H9 (cell line): Measurements from ENCODE around the gene IRF4. TPM values are rescaled to one million over a fixed set of nuclear protein-coding genes. Genes with fewer than 3 reads are reported as not detected.

Source experiments
- DNase-seq: peaks from one replicate; pipeline ENCODE4 v3.0.0-alpha.2; 2017
- H2AFZ ChIP-seq: one replicate; pipeline ENCODE4 v1.6.1; 2013; ENCODE audit warnings: mild to moderate bottlenecking, low read length, control low read depth, moderate library complexity
- H2AK5ac ChIP-seq: 2 replicates; pipeline ENCODE4 v1.6.1; 2013; ENCODE audit warnings: low read length, control low read depth, mixed read lengths; ENCODE audit not compliant: insufficient read length
- H2BK120ac ChIP-seq: one replicate; pipeline ENCODE4 v1.6.1; 2013; ENCODE audit warnings: low read depth, mild to moderate bottlenecking, low read length, control low read depth, inconsistent platforms; ENCODE audit not compliant: poor library complexity, severe bottlenecking
- H2BK12ac ChIP-seq: 2 replicates; pipeline ENCODE4 v1.6.1; 2013; ENCODE audit warnings: low read length, control low read depth, mixed read lengths, low read depth; ENCODE audit not compliant: insufficient read length
- H2BK15ac ChIP-seq: 2 replicates; pipeline ENCODE4 v1.6.1; 2013; ENCODE audit warnings: low read depth, low read length, control low read depth
- H2BK20ac ChIP-seq: one replicate; pipeline ENCODE4 v1.6.1; 2013; ENCODE audit warnings: low read depth, mild to moderate bottlenecking, low read length, control low read depth, inconsistent platforms; ENCODE audit not compliant: poor library complexity, severe bottlenecking
- H2BK5ac ChIP-seq: 2 replicates; pipeline ENCODE4 v1.6.1; 2013; ENCODE audit warnings: low read length, control low read depth, mixed read lengths; ENCODE audit not compliant: insufficient read length
- H3K14ac ChIP-seq: 2 replicates; pipeline ENCODE4 v1.6.1; 2013; ENCODE audit warnings: low read length, control low read depth; ENCODE audit not compliant: insufficient read depth
- H3K18ac ChIP-seq: 2 replicates; pipeline ENCODE4 v1.6.1; 2013; ENCODE audit warnings: low read depth, mild to moderate bottlenecking, mixed read lengths, low read length, control low read depth; ENCODE audit not compliant: insufficient read length
- H3K23ac ChIP-seq: 2 replicates; pipeline ENCODE4 v1.6.1; 2013; ENCODE audit warnings: low read length, control low read depth, mixed read lengths, low read depth; ENCODE audit not compliant: insufficient read length
- H3K23me2 ChIP-seq: 2 replicates; pipeline ENCODE4 v1.6.1; 2013; ENCODE audit warnings: low read depth, mild to moderate bottlenecking, mixed read lengths, low read length, control low read depth; ENCODE audit not compliant: insufficient read length, poor library complexity, severe bottlenecking
- H3K27ac ChIP-seq: 2 replicates; pipeline ENCODE4 v1.5.1; 2013; ENCODE audit warnings: low read length, control low read depth, mixed read lengths, low read depth; ENCODE audit not compliant: insufficient read length
- H3K27me3 ChIP-seq: 2 replicates; pipeline ENCODE4 v1.6.1; 2013; ENCODE audit warnings: low read length, control low read depth, inconsistent platforms; ENCODE audit not compliant: insufficient read depth
- H3K4ac ChIP-seq: 2 replicates; pipeline ENCODE4 v1.6.1; 2013; ENCODE audit warnings: low read depth, mild to moderate bottlenecking, control low read depth, inconsistent platforms, low read length, moderate library complexity
- H3K4me1 ChIP-seq: 2 replicates; pipeline ENCODE4 v1.6.1; 2013; ENCODE audit warnings: low read length, control low read depth, inconsistent platforms; ENCODE audit not compliant: insufficient read depth
- H3K4me2 ChIP-seq: 2 replicates; pipeline ENCODE4 v1.6.1; 2013; ENCODE audit warnings: low read length, control low read depth, mixed read lengths; ENCODE audit not compliant: insufficient read length, insufficient read depth
- H3K56ac ChIP-seq: 2 replicates; pipeline ENCODE4 v1.6.1; 2013; ENCODE audit warnings: low read depth, mild to moderate bottlenecking, mixed read lengths, low read length, control low read depth; ENCODE audit not compliant: insufficient read length
- H3K79me1 ChIP-seq: 2 replicates; pipeline ENCODE4 v1.6.1; 2013; ENCODE audit warnings: low read depth, mild to moderate bottlenecking, moderate library complexity, low read length, control low read depth, inconsistent platforms; ENCODE audit not compliant: insufficient read depth, poor library complexity, severe bottlenecking
- H3K79me2 ChIP-seq: 2 replicates; pipeline ENCODE4 v1.6.1; 2013; ENCODE audit warnings: low read length, control low read depth, inconsistent platforms; ENCODE audit not compliant: insufficient read depth
- H3K9ac ChIP-seq: 2 replicates; pipeline ENCODE4 v1.6.1; 2013; ENCODE audit warnings: low read length, control low read depth, mixed read lengths; ENCODE audit not compliant: insufficient read length; ENCODE audit errors: extremely low read depth
- H3K9me3 ChIP-seq: one replicate; pipeline ENCODE4 v1.6.1; 2013; ENCODE audit warnings: low read depth, low read length, inconsistent platforms; ENCODE audit not compliant: control insufficient read depth
- H3T11ph ChIP-seq: one replicate; pipeline ENCODE4 v1.6.1; 2013; ENCODE audit warnings: mild to moderate bottlenecking, low read length, control low read depth, inconsistent platforms
- H4K20me1 ChIP-seq: one replicate; pipeline ENCODE4 v1.6.1; 2013; ENCODE audit not compliant: control insufficient read depth, insufficient read length, insufficient read depth
- H4K5ac ChIP-seq: 2 replicates; pipeline ENCODE4 v1.6.1; 2013; ENCODE audit warnings: low read depth, mild to moderate bottlenecking, mixed read lengths, low read length, control low read depth; ENCODE audit not compliant: insufficient read length
- H4K8ac ChIP-seq: replicated peaks from 2 replicates; pipeline ENCODE4 v1.6.1; 2013; ENCODE audit warnings: low read length, control low read depth, mixed read lengths, low read depth; ENCODE audit not compliant: insufficient read length
- H4K91ac ChIP-seq: 2 replicates; pipeline ENCODE4 v1.6.1; 2013; ENCODE audit warnings: low read depth, mild to moderate bottlenecking, moderate library complexity, mixed read lengths, low read length, control low read depth; ENCODE audit not compliant: insufficient read length
- H3K27ac Mint-ChIP-seq, 3 experiments: 2 replicates in 2 of 3; 3 replicates in 1 of 3; pipeline ENCODE4 v1.8.0; 2020 to 2021; ENCODE audit warnings: mixed read lengths in 3 of 3, mild to moderate bottlenecking in 1 of 3, moderate library complexity in 1 of 3
- H3K27me3 Mint-ChIP-seq: 2 replicates; pipeline ENCODE4 v1.8.0; 2021; ENCODE audit warnings: low read depth, mild to moderate bottlenecking, moderate library complexity, mixed read lengths
- H3K36me3 Mint-ChIP-seq, 3 experiments: 2 replicates in 2 of 3; 3 replicates in 1 of 3; pipeline ENCODE4 v1.8.0; 2020 to 2021; ENCODE audit warnings: low read depth in 3 of 3, mixed read lengths in 3 of 3; ENCODE audit not compliant: insufficient read depth in 1 of 3
- H3K4me1 Mint-ChIP-seq, 2 experiments: 2 replicates each; pipeline ENCODE4 v1.8.0; 2020; ENCODE audit warnings: mixed read lengths in 2 of 2
- H3K4me3 Mint-ChIP-seq, 2 experiments: 2 replicates in 1 of 2; 3 replicates in 1 of 2; pipeline ENCODE4 v1.8.0; 2020 to 2021; ENCODE audit warnings: mild to moderate bottlenecking in 2 of 2, mixed read lengths in 2 of 2, moderate library complexity in 1 of 2
- H3K9me3 Mint-ChIP-seq, 2 experiments: 2 replicates in 1 of 2; 3 replicates in 1 of 2; pipeline ENCODE4 v1.8.0; 2020; ENCODE audit warnings: mild to moderate bottlenecking in 2 of 2, mixed read lengths in 2 of 2, moderate library complexity in 1 of 2
- CTCF ChIP-seq: fragments of 200-600 bp; sonication (generic); conservative IDR thresholded peaks from 3 replicates; pipeline ENCODE4 v1.8.0; 2021; ENCODE audit warnings: antibody characterized with exemption, mild to moderate bottlenecking
- whole genome bisulfite sequencing: extraction: QIAGEN DNeasy Blood & Tissue Kit; methylation state at CpG from one replicate; pipeline ENCODE4 v1.1.7; 2013; ENCODE audit warnings: missing lambda C conversion rate, low lambda C conversion rate, mixed read lengths; ENCODE audit not compliant: insufficient read length; ENCODE audit errors: extremely low coverage; 5-methylcytosine and 5-hydroxymethylcytosine counted together
- total RNA-seq: library from RNA; stranded (reverse); gene quantifications from 2 replicates; pipeline ENCODE4 v1.2.1, GENCODE V29; 2021

The IRF4 gene
- total RNA-seq, 1 experiment from 2014 or later, result 0.31 TPM

DNA sequence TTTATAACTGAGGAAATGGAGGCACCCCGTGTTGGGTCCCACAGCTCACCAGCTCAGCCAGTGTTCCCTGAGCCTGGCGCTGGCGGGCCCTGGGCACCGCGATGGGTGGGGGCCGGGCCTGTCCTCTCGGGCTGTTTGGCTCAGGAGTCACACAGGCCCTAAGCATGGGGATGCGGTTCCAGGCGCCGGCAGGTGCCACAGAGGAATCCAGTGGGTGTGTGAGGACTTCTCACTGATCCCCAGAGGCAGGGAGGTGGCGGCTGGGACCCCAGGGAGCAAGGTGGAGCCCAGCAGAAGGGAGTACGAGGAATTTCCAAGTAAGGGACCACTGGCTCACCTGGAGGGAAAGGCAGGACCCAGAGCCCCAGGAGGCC is 57.5 kb downstream of the IRF4 start:
- DNase-seq, result peak; percentile 10
- no peaks in the 10 kb centered on the region for H3K27me3 ChIP-seq
- no peak for TF ChIP-seq CTCF
- no peak overlapping the region for H4K5ac ChIP-seq
- no peak overlapping the region for H3K14ac ChIP-seq
- H3K4me1 ChIP-seq, result no peaks in the 10 kb centered on the region
- H3K79me1 ChIP-seq, result no peaks in the 10 kb centered on the region
- no peak overlapping the region for H4K91ac ChIP-seq
- H2AFZ ChIP-seq, result no peak overlapping the region
- peaks cover 15 to 23% of the 10 kb centered on the region in 2 experiments for H3K9me3 Mint-ChIP-seq
- H3K79me2 ChIP-seq, result no peaks in the 10 kb centered on the region
- H3K4me3 Mint-ChIP-seq, result no peak overlapping the region
- H4K20me1 ChIP-seq, result no peaks in the 10 kb centered on the region
- no peak overlapping the region for H2AK5ac ChIP-seq
- no peak overlapping the region for H3K27ac ChIP-seq
- no peak overlapping the region for H3K56ac ChIP-seq
- H3K4me1 Mint-ChIP-seq, result no peaks in the 10 kb centered on the region
- H2BK15ac ChIP-seq, result no peak overlapping the region
- no peak overlapping the region for H2BK5ac ChIP-seq
- no peak overlapping the region for H3K4me2 ChIP-seq
- peaks cover 3 to 22% (median 11%) of the 10 kb centered on the region in 3 experiments; a peak in 6 of 7 replicates for H3K36me3 Mint-ChIP-seq
- H2BK12ac ChIP-seq, result no peak overlapping the region
- no peak overlapping the region for H4K8ac ChIP-seq
- no peak overlapping the region for H3K18ac ChIP-seq
- no CpG with 5 or more reads among the region's 12 CpGs for WGBS
- no peaks in the 10 kb centered on the region; the same call in 1 of the 2 replicates for H3K27me3 Mint-ChIP-seq
- H2BK20ac ChIP-seq, result no peak overlapping the region
- H2BK120ac ChIP-seq, result no peak overlapping the region
- peaks cover 6% of the 10 kb centered on the region for H3K9me3 ChIP-seq
- no peak overlapping the region for H3K27ac Mint-ChIP-seq
- H3T11ph ChIP-seq, result no peak overlapping the region
- no peaks in the 10 kb centered on the region for H3K23me2 ChIP-seq
- no peak overlapping the region for H3K9ac ChIP-seq
- no peak overlapping the region for H3K4ac ChIP-seq
- H3K23ac ChIP-seq, result no peak overlapping the region
